B cell (primary cell): Measurements from ENCODE around the gene SLC2A5.
"Not testable (repeated sequence)": the region's sequence is repeated elsewhere in the genome, so short reads cannot be mapped to it uniquely, and the experiment has no call there.

ENCODE experiments used
- CTCF ChIP-seq: fragments of 200-600 bp; IDR thresholded peaks from one replicate; pipeline ENCODE4 v1.8.0; 2022; ENCODE audit warnings: antibody characterized with exemption, mild to moderate bottlenecking
- EZH2 ChIP-seq: IDR thresholded peaks from 2 replicates; pipeline ENCODE4 v1.6.1; 2012; ENCODE audit warnings: borderline replicate concordance, low read depth, mild to moderate bottlenecking, moderate library complexity, low read length; ENCODE audit not compliant: insufficient read depth, poor library complexity, severe bottlenecking

GRCh38 chr1:9022026-9022738, 47.3 kb downstream of the SLC2A5 start:
- not testable (repeated sequence) for TF ChIP-seq CTCF, EZH2
